Measurements from ENCODE around the gene CHCHD6.

The CHCHD6 gene

GRCh38 chr3:126974756-126975155, 270.7 kb downstream of the CHCHD6 start:
- TF ChIP-seq CTCF (IDR thresholded peaks at IDR 0.05; ENCODE audit: extremely low read depth, missing control alignments), result no peak
- no peak for DNase-seq (ENCODE audit: low spot score)

GRCh38 chr3:126976906-126977305, 272.9 kb downstream of the CHCHD6 start:
- DNase-seq (ENCODE audit: low spot score), result no peak
- TF ChIP-seq CTCF (IDR thresholded peaks at IDR 0.05; ENCODE audit: extremely low read depth, missing control alignments), result no peak

GRCh38 chr3:126977821-126978220, 273.8 kb downstream of the CHCHD6 start:
- no peak for TF ChIP-seq CTCF (IDR thresholded peaks at IDR 0.05; ENCODE audit: extremely low read depth, missing control alignments)
- DNase-seq (ENCODE audit: low spot score), result no peak

- DNase-seq (ENCODE audit: low spot score), result no peak
- no peak for TF ChIP-seq CTCF (IDR thresholded peaks at IDR 0.05; ENCODE audit: extremely low read depth, missing control alignments)
These were observed 274.3 kb downstream of the CHCHD6 start for GRCh38 chr3:126978291-126978690.

GRCh38 chr3:126979046-126979628, 275.1 kb downstream of the CHCHD6 start:
- no peak for DNase-seq (ENCODE audit: low spot score)
- no peak for TF ChIP-seq CTCF (IDR thresholded peaks at IDR 0.05; ENCODE audit: extremely low read depth, missing control alignments)

GRCh38 chr3:126980266-126980811, 276.3 kb downstream of the CHCHD6 start:
- DNase-seq (ENCODE audit: low spot score), result no peak
- TF ChIP-seq CTCF (IDR thresholded peaks at IDR 0.05; ENCODE audit: extremely low read depth, missing control alignments), result no peak

GRCh38 chr3:126982126-126982470, 278.1 kb downstream of the CHCHD6 start:
- TF ChIP-seq CTCF (IDR thresholded peaks at IDR 0.05; ENCODE audit: extremely low read depth, missing control alignments), result no peak
- peak; percentile 84 for DNase-seq (ENCODE audit: low spot score)

All from GM20000 (cell line).